ENCODE measurements around the gene MAP4K4.
"Not testable (repeated sequence)": the region's sequence is repeated elsewhere in the genome, so short reads cannot be mapped to it uniquely, and the experiment has no call there.

The MAP4K4 gene

GRCh38 chr2:101744832-101745231 lies 47.3 kb downstream of the MAP4K4 start:
- no peak for DNase-seq

GRCh38 chr2:101745711-101746694 lies 48.5 kb downstream of the MAP4K4 start:
- no peak for DNase-seq

GRCh38 chr2:101748000-101748399 lies 50.5 kb downstream of the MAP4K4 start:
- no peak for DNase-seq

- not testable (repeated sequence) for DNase-seq
Observed at GRCh38 chr2:101748462-101748861, 51.0 kb downstream of the MAP4K4 start.

GRCh38 chr2:101750688-101751087 lies 53.2 kb downstream of the MAP4K4 start:
- DNase-seq: no peak

- no peak for DNase-seq
Observed at GRCh38 chr2:101751276-101751815, 53.8 kb downstream of the MAP4K4 start.

- no peak for DNase-seq
Observed at GRCh38 chr2:101751875-101752619, 54.5 kb downstream of the MAP4K4 start.

- DNase-seq: no peak
Observed at GRCh38 chr2:101752716-101753616, 55.5 kb downstream of the MAP4K4 start.

GRCh38 chr2:101753720-101754490 lies 56.4 kb downstream of the MAP4K4 start:
- DNase-seq: peak; percentile 44

GRCh38 chr2:101754618-101755017 lies 57.1 kb downstream of the MAP4K4 start:
- no peak for DNase-seq

GRCh38 chr2:101756266-101756665 lies 58.8 kb downstream of the MAP4K4 start:
- no peak for DNase-seq

- peak; percentile 73 for DNase-seq
Observed at GRCh38 chr2:101758001-101758400, 60.5 kb downstream of the MAP4K4 start.

- no peak for DNase-seq
Observed at GRCh38 chr2:101759162-101759561, 61.7 kb downstream of the MAP4K4 start.

- no peak for DNase-seq
Observed at GRCh38 chr2:101762451-101763171, 65.1 kb downstream of the MAP4K4 start.

- no peak for DNase-seq
Observed at GRCh38 chr2:101763496-101764333, 66.2 kb downstream of the MAP4K4 start.

- DNase-seq: no peak
Observed at GRCh38 chr2:101766337-101766736, 68.8 kb downstream of the MAP4K4 start.

- no peak for DNase-seq
Observed at GRCh38 chr2:101766871-101767739, 69.6 kb downstream of the MAP4K4 start.

- DNase-seq: no peak
Observed at GRCh38 chr2:101768556-101769220, 71.2 kb downstream of the MAP4K4 start.

Data from activated CD4-positive, alpha-beta T cell treated with anti-CD3 and anti-CD28 coated beads, Interleukin-2, amount 50 U/mL, for 16 hours (primary cell).